COLO668 (cell line): Measurements from ENCODE around the gene PIGV.
"Not testable (repeated sequence)": the region's sequence is repeated elsewhere in the genome, so short reads cannot be mapped to it uniquely, and the experiment has no call there.

Experiments
- DNase-seq: peaks from one replicate; lab custom pipeline; 2025; ENCODE audit not compliant: unreplicated experiment; lab: John Stamatoyannopoulos, UW

Gene PIGV

DNA sequence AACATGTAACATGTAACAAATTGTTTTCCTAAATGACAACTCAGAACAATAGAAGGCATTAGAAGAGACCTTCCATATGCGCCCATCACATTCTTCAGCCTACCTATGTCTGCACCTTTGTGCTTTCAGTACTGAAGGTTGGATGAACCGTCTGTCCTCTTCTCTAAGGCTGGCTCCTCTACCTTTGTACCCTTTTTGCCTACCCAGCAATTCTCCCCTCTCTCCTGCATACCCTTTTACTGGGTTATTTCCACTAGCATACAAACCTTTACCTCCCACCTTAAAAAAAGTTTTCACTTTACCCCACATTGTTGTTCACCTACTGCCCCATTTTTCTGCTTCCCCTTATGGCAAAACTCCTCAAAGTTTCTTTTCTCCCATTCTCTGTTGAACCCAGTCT lies 5.2 kb downstream of the PIGV start:
- no peak for DNase-seq

DNA sequence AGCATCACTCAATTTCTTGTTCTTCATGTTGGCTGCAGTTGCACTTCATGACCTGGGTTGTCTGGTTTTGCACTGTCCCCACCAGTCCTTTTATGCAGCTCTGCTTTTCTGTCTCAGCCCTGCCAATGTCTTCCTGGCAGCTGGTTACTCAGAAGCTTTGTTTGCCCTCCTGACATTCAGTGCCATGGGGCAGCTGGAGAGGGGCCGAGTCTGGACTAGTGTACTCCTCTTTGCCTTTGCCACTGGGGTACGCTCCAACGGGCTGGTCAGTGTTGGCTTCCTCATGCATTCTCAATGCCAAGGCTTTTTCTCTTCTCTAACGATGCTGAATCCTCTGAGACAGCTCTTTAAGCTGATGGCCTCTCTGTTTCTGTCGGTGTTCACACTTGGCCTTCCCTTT lies 6.6 kb downstream of the PIGV start:
- DNase-seq, result no peak

DNA sequence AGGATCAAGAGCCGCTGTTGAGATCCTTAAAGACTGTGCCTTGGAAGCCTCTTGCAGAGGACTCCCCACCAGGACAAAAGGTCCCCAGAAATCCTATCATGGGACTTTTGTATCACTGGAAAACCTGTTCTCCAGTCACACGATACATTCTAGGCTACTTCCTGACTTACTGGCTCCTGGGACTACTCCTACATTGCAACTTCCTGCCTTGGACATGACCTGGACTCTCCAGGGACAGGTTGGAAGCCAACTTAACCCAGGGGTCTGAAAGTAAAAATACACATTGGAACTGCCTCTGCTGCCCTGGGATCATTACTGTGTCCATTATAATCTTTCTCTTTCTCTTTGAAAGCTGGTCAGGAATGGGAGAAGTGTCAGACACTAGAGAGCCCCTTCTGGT lies 9.9 kb downstream of the PIGV start:
- DNase-seq, result no peak

DNA sequence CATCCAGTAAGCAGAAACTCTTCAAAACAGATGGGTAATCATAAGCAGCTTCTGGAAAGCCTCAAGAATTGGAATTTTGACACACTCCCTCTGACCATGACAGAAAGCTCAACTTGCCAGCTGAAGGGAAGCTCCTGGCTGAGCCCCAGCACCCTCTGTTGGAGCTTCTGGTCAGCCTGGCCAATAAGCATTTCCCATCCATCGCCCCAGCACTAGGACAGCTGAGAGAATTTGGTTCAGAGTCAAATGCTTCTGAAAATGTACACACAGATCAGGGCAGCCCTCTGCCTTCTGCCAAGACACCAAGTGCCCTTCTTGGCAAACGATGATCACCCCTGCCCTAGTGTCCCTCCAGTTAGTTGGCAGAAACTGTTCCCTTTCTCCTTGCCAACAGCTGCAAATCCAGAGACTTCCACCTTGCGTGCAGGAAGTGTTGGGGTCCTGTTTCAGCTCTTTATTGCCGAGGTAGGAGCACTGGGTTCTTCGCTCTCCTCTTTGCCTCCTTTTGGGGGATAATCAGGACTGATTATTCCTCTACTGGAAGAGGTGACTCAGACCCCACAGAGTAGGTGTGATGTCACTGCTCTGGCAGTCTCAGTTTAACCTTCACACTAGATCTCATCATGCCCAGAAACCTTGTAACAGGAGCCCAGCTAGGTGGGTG lies 11.9 kb downstream of the PIGV start:
- DNase-seq, result no peak

DNA sequence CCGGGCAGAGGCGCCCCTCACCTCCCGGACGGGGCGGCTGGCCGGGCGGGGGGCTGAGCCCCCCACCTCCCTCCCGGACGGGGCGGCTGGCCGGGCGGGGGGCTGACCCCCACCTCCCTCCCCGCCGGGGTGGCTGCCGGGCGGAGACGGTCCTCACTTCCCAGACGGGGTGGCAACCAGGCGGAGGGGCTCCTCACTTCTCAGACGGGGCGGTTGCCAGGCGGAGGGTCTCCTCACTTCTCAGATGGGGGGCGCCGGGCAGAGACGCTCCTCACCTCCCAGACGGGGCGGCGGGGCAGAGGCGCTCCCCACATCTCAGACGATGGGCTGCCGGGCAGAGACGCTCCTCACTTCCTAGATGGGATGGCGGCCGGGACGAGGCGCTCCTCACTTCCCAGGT lies 16.2 kb downstream of the PIGV start:
- DNase-seq, result not testable (repeated sequence)

DNA sequence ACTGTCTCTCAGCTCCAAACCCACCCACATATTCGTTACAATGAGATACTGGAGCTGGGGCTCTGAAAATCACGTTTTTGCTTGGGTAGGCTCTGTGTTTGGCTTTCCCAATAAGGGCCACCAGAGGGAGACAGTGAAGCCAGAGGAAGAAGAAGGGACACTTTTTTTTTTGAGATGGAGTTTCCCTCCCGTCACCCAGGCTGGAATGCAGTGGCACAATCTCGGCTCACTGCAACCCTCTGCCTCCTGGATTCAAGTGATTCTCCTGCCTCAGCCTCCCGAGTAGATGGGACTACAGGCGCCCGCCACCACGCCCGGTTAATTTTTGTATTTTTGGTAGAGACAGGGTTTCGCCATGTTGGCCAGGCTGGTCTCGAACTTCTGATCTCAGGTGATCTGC lies 22.4 kb downstream of the PIGV start:
- peak; percentile 76 for DNase-seq

DNA sequence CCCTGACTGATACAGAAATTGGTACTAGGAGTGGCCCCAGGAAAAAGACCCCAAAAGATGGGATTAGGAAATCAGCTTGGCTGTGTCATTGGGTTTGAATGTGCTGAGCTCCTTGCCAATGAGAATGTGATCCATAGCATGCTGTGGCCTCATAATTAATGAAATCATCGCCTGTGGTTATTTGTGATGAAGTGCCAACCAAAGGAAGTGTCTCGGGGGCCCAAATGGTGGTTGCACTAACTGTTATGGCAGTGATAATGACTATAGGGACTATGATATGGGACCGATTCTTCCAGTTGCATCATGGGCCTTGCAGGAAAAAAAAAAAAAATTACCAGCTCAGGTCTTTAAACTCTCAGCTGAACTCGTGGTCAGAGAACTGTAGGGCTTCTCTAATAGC lies 23.3 kb downstream of the PIGV start:
- no peak for DNase-seq

DNA sequence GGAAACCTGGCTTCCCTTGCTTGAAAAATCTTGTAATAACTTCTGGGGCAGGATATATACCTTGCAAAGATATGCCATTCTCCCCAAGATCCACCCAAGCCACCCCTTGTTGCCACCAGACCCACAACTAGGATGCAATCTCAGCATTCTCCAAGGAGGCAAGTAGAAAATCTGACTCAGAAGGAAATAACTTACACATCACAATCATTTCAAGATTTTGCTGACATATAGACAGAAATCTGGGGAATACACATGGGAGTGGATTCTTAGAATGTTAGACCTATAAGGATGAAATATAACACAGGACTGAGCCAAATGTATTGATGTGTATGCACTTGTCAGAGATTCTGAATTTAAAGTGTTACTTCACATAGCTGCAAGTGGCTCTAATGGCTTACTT lies 24.0 kb downstream of the PIGV start:
- DNase-seq, result no peak

DNA sequence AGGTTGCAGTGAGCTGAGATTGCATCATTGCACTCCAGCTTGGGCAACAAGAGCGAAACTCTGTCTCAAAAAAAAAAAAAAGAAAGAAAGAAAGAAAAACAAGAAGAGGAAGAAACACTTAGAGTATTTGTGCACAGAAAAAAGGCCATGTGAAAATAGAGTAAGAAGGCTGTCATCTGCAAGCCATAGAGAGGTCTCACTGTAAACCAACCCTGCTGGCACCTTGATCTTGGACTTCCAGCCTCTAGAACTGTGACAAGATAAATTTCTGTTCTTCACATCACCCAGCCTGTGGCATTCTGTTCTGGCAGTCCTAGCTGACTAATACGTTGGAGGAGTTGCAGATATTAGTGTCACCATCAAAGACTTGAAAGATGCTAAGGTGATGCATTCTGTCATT lies 26.6 kb downstream of the PIGV start:
- no peak for DNase-seq

DNA sequence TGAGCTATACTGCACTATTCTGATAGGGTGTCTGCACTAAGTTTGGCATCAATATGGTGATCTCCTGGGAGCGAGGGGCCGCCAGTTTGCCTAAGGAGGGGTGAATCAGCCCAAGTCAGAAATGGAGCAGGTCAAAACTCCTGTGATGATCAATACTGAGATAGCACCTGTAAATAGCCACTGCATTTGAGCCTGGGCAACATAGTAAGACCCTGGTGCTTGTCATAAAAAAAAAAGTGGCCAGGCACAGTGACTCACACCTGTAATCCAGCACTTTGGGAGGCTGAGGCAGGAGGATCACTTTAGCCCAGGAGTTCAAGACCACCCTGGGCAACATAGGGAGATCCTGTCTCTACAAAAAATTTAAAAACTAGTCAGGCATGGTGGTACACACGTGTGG lies 27.1 kb downstream of the PIGV start:
- no peak for DNase-seq

DNA sequence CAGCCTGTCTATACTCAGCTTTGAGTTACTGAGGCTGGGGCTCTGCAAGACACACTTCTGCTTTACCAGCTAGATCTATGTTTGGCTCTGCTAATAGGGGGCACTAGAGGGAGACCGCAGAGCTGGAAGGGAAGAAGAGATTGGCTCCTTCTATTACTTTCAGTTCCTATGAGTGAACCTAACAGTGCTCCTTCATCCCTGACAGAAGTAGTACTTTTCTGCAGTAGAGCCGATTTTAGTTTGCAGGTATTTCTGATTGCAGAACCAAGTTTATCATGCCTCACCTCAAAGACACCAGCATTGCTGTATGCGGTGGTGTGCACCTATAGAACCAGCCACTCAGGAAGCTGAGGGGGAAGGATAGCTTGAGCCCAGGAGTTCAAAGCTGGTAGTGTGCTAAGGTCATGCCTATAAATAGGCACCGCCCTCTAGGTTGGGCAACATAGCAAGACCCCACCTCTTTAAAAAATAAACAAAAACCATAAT lies 33.1 kb downstream of the PIGV start:
- no peak for DNase-seq

DNA sequence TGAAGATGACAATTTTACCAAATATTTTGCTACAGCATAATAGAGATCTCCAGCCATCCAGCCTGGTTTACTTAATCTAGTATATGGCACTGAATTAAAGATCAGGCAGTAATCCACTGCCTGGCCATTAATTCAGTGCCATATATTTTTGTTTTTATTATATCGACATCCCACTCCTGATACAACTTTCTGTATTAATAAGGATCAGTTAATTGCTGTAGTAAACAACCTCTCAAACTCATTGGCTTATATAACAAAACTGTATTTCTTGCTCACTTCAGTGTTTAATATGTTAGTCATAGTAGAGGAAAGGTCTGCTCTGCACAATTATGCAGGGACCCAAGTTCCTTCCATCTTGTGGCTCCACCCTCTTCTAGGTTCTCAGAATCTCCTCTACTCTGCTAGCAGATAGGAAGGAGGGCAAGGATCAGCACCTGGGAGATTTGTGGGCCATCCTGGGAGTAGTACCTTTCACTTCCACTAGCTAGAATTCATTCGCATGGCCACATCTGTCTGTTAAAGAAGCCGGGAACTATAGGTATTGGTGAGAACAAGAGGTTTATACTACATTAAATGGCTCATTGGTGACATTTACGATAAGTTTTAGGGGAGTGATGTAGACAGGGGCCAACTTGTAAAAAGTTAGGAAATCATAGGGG lies 35.1 kb downstream of the PIGV start:
- DNase-seq, result no peak

DNA sequence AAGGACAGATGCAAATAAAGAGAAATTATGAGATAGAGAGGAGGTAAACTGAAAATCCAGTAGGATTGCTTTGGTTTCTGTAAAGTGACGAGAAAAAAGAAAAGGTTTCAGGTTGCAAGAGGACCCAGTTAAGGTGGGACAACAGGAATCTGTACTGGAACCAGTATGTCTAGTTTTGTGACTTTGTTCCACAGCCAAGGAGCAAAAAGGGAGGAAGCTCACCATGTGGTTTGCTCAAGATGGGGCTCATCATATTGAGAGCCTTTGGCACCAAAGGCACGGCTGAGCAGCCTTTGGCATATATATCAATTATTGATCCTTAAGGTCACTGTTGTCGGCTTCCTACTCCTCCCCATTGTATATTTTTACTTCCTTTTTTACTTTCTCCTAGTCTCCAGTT lies 37.0 kb downstream of the PIGV start:
- no peak for DNase-seq

DNA sequence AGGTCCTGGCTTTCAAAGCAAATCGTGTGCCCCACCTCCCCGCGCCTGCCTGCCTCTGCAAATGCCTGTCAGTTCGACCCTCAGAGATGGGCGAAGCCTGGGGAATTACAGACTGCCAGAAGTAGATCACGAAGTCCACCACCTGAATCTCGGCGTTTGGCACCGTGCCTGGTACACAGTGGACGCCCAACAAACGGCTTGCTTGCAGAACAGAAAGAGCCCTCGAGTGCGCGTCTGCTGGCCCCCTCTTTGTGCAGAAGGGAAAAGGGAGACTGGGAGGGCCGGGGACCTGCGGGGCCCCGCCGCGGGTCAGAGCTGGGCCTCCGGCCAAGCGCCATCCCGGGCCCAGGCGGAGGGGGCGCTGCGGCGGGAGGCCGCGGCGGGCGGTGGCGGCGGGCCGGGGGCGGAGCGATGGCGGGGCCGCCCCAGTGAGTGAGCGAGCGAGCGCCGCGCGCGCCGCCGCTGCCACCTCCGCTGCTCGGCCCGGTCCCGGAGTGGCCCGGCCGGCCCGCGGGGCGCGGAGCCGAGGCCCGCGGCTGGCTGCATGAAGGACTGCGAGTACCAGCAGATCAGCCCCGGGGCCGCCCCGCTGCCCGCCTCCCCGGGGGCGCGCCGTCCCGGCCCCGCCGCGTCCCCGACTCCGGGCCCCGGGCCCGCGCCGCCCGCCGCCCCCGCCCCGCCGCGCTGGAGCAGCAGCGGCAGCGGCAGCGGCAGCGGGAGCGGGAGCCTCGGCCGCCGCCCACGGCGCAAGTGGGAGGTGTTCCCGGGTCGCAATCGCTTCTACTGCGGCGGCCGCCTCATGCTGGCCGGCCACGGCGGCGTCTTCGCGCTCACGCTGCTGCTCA lies 38.7 kb downstream of the PIGV start, which contains the start of gene ZDHHC18:
Gene ZDHHC18 (plus strand): TSS at position 428 of the 845 bp plus-strand sequence. CDS start 117 bp downstream, at position 545.
- DNase-seq, result peak; percentile 93

DNA sequence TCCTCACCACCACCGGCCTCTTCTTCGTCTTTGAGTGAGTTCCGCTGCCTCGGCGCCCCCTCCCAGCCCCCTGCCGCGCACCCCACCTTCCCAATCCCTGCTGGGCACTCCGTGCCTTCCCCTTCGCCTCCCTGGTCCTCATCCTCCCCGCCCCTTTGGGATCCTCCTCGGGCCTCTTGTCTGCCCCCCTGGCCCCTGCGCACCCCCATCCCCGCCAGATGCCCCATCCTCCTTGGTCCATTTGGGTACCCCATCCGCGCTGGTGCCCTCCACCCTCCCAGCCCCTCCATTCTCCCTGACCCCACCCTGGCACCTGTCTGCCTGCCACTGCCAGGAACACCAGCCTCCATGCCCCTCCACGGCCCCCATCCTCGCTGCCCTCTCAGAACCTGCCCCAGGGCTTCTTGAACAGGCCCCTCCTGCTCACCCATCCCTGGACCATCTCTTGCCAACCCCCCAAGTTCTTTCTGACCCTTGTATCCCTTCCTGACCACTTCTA lies 39.4 kb downstream of the PIGV start:
- DNase-seq, result no peak

DNA sequence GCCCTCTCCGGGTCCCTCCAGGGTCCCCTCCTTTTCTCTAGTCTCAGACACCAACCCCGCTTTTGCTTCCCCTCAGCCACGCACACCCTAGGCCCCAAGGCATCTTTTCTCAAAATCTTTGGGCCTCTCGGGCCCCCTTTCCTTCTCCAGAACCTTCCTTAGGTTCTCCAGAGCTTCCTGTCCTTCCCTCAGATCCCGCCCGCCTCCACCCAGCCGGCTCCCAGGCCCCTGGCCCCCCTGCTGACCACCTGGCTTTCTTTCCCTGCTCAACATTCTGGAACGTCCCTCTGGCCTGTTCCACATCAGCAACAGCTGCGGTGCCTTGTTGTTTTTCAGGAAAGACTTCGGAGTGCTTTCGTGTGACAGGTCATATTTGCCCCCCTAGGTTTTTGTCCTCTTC lies 39.9 kb downstream of the PIGV start:
- DNase-seq, result no peak

DNA sequence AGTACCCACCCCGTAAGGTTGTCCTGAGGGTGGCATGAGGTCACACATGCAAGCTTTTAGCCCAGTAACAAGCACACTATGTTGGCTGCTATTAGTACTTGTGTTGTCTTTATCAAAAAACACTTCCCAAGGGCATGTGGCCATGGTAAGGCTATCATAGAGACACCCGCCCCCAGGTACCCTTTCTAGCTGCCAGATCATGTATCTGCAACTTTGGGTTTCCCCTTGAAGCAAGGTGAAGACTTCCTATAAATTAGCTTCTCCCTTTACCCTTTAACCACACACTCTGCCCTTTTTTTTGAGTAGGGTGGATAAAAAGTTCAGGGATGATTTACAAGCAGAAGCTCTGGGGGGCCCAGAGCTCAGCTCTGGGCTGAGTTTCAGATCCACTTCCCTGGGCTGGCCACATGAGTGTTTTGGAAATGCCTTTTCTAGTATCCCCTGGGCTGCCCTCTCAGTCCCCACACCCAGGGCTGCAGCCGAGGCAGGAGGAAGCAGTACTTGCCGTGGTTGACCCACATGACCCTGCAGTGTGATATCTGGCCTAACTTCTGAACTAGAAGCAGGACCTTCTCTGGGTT lies 40.8 kb downstream of the PIGV start:
- no peak for DNase-seq

DNA sequence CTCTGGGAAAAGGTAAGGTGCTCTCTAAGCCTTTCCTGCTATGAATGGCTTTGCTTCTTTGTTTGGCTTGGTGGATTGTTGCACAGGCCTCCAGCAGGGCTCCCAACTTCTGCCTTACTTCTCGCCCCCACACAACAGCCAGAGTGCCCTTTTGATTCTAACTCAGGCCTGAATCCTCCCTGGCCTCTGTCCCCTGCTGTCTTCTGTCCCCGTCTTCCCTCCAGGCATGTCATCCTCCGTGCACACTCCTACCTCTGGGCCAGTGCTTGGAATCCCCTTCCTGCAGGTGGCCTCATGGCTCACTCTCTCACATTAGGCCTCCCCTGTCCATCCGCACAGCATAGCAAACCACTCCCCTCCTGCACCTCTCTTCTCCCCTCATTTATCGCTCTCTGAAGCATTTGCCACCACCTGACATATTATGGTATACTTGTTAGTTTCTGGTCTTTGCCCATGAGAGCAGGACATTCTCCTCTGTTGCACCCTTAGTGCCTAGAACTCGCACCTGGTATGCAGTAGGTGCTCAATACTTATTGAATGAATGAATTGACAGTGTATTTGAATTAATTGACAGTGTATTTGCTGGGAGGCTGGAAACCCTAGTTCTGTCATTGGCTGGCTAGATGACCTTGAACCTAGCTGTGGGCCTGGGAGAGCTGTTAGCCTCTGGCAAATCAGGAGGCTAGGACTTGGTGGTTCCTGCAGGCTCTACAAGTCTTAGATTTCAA lies 41.6 kb downstream of the PIGV start:
- DNase-seq, result no peak

DNA sequence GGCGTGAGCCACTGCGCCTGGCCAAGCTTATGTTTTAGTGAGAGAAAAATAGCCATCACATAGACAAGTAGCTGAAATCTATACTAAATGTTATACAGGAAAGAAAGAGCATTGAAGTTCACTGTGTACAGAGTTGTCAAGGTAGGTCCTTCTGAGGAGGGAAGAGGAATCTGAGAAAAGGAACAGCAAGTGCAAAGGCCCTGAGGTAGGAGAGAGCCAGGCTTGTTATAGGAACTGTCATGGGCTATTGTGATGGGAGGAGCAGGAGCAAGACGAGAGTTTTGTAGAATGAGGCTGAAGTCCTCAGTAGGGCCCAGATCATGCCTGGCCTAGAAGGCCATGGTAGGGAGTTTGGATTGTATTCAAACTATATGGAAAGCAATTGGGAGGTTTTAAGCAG lies 43.3 kb downstream of the PIGV start:
- no peak for DNase-seq

DNA sequence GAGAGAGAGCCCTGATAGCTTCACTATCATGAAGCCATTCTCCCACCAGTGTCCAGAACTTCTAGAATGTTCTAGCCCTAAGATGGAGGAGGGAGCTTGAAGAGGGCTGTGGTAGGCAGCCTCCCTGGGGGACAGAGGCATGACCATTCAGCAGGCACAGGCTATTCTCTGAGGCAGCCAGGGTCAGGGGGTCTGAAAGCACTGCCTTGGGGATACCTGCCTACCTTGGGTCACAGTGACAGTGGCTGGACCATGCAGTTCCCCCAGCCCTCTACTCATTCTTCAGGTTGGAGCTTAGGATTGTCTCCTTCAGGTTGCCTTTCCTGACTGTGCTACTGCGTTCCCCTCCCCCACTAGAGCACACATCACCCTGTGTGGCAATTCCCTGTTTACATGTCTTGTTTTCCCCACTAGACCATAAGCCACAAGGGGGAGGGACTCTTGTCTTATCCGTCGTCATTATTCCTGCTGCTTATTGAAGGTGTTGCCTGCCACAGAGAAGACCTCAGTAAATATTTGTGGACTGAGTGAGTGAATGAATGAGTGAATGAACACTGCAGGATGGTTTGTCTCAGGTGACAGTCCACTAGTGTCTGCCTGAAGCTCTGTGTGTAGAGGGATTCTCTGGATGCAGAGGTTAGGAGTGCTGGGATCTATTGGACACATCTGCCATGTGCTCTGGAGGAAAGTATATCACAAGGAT lies 43.9 kb downstream of the PIGV start:
- peak; percentile 75 for DNase-seq
